Breast epithelium (tissue), 3 donors: ENCODE results near the gene ATP2B2.

Experiments
- CTCF ChIP-seq, 3 donors: fragments of 450-650 bp; IDR thresholded peaks; one replicate each; pipeline ENCODE4 v1.5.1; 2016 to 2017; ENCODE audit warnings: antibody characterized with exemption in 3 of 3, mild to moderate bottlenecking in 3 of 3, moderate library complexity in 3 of 3
- POLR2A ChIP-seq: fragments of 450-650 bp; IDR thresholded peaks from one replicate; pipeline ENCODE4 v1.6.1; 2016; ENCODE audit warnings: antibody characterized with exemption, mild to moderate bottlenecking, moderate library complexity
- POLR2AphosphoS5 ChIP-seq, 3 donors: sonication (generic); formaldehyde crosslinking; IDR thresholded peaks; one replicate each; pipeline ENCODE4 v1.6.1; 2017; ENCODE audit warnings: antibody characterized with exemption in 3 of 3

- TF ChIP-seq CTCF (IDR thresholded peaks at IDR 0.05) (no peak), POLR2A (no peak), POLR2AphosphoS5 (IDR thresholded peaks at IDR 0.05) (no peak)
Observed at GRCh38 chr3:10371789-10372188, 133.6 kb downstream of the ATP2B2 start.
